Mesenchymal stem cell (in vitro differentiated cells and primary cell): ENCODE data around the gene ZNF428.

Source experiments
- DNase-seq: peaks from one replicate; pipeline ENCODE4 v3.0.0-alpha.2; 2013
- H2AFZ ChIP-seq: one replicate; pipeline ENCODE4 v1.6.1; 2013; ENCODE audit warnings: low read depth, mild to moderate bottlenecking, control low read depth, inconsistent platforms, low read length, moderate library complexity
- H2AK5ac ChIP-seq: 2 replicates; pipeline ENCODE4 v1.6.1; 2013; ENCODE audit warnings: low read length, moderate library complexity, mild to moderate bottlenecking, inconsistent platforms; ENCODE audit not compliant: severe bottlenecking
- H2BK120ac ChIP-seq: one replicate; pipeline ENCODE4 v1.6.1; 2013; ENCODE audit warnings: low read depth, mild to moderate bottlenecking, inconsistent platforms, low read length, moderate library complexity
- H2BK12ac ChIP-seq, 2 experiments: one replicate each; pipeline ENCODE4 v1.6.1; 2013; ENCODE audit warnings: inconsistent platforms in 2 of 2, low read length in 2 of 2, mild to moderate bottlenecking in 2 of 2, moderate library complexity in 2 of 2, control low read depth in 1 of 2
- H2BK15ac ChIP-seq: one replicate; pipeline ENCODE4 v1.6.1; 2013; ENCODE audit warnings: mild to moderate bottlenecking, low read depth, inconsistent platforms; ENCODE audit not compliant: poor library complexity, severe bottlenecking
- H2BK5ac ChIP-seq: 2 replicates; pipeline ENCODE4 v1.6.1; 2013; ENCODE audit warnings: low read depth, mild to moderate bottlenecking, low read length, control low read depth, inconsistent platforms; ENCODE audit not compliant: poor library complexity, severe bottlenecking
- H3K14ac ChIP-seq, 2 experiments: one replicate each; pipeline ENCODE4 v1.6.1; 2013; ENCODE audit warnings: inconsistent platforms in 2 of 2, low read length in 2 of 2, control low read depth in 1 of 2, mild to moderate bottlenecking in 1 of 2, moderate library complexity in 1 of 2
- H3K18ac ChIP-seq, 2 experiments: one replicate each; pipeline ENCODE4 v1.6.1; 2013; ENCODE audit warnings: inconsistent platforms in 2 of 2, low read length in 2 of 2, control low read depth in 1 of 2, low read depth in 1 of 2, mild to moderate bottlenecking in 1 of 2
- H3K23ac ChIP-seq, 2 experiments: one replicate each; pipeline ENCODE4 v1.6.1; 2013; ENCODE audit warnings: inconsistent platforms in 2 of 2, low read length in 2 of 2, mild to moderate bottlenecking in 2 of 2, moderate library complexity in 2 of 2, control low read depth in 1 of 2
- H3K27ac ChIP-seq: 2 replicates; pipeline ENCODE4 v1.5.1; 2013; ENCODE audit warnings: mild to moderate bottlenecking, moderate library complexity, low read length, control low read depth, inconsistent platforms; ENCODE audit not compliant: poor library complexity, severe bottlenecking
- H3K27me3 ChIP-seq, 2 experiments: 2 replicates each; pipeline versions ENCODE4 v1.6.1 to v1.7.0; 2013; ENCODE audit warnings: low read length in 2 of 2, mild to moderate bottlenecking in 2 of 2, moderate library complexity in 2 of 2, control low read depth in 1 of 2, inconsistent platforms in 1 of 2; ENCODE audit not compliant: control insufficient read depth in 1 of 2, insufficient read depth in 1 of 2
- H3K36me3 ChIP-seq, 2 experiments: 2 replicates each; pipeline versions ENCODE4 v1.6.1 to v1.7.0; 2013; ENCODE audit warnings: low read length in 2 of 2, control low read depth in 1 of 2, inconsistent platforms in 1 of 2, low read depth in 1 of 2, mild to moderate bottlenecking in 1 of 2; ENCODE audit not compliant: insufficient read depth in 2 of 2, control insufficient read depth in 1 of 2
- H3K4ac ChIP-seq, 2 experiments: one replicate each; pipeline ENCODE4 v1.6.1; 2013; ENCODE audit warnings: inconsistent platforms in 2 of 2, low read length in 2 of 2, mild to moderate bottlenecking in 2 of 2, moderate library complexity in 2 of 2, control low read depth in 1 of 2, low read depth in 1 of 2
- H3K4me1 ChIP-seq: 2 replicates; pipeline ENCODE4 v1.6.1; 2013; ENCODE audit warnings: low read depth, low read length, control low read depth; ENCODE audit not compliant: control insufficient read depth, insufficient read depth
- H3K4me2 ChIP-seq: 2 replicates; pipeline ENCODE4 v1.6.1; 2013; ENCODE audit warnings: low read length, mild to moderate bottlenecking, inconsistent platforms; ENCODE audit not compliant: poor library complexity, severe bottlenecking
- H3K4me3 ChIP-seq, 2 experiments: 2 replicates each; pipeline versions ENCODE4 v1.5.1 to v1.7.0; 2013; ENCODE audit warnings: low read length in 2 of 2, mild to moderate bottlenecking in 2 of 2, control low read depth in 1 of 2, low read depth in 1 of 2; ENCODE audit not compliant: insufficient read depth in 1 of 2
- H3K79me1 ChIP-seq: replicated peaks from 2 replicates; pipeline ENCODE4 v1.6.1; 2013; ENCODE audit warnings: mild to moderate bottlenecking, control low read depth, low read length, inconsistent platforms; ENCODE audit not compliant: poor library complexity, severe bottlenecking
- H3K9ac ChIP-seq: 2 replicates; pipeline ENCODE4 v1.7.0; 2013; ENCODE audit warnings: mild to moderate bottlenecking, low read length, moderate library complexity
- H3K9me3 ChIP-seq: 2 replicates; pipeline ENCODE4 v1.7.0; 2013; ENCODE audit warnings: mild to moderate bottlenecking, low read length; ENCODE audit not compliant: control insufficient read depth
- H4K8ac ChIP-seq: one replicate; pipeline ENCODE4 v1.6.1; 2013; ENCODE audit warnings: inconsistent platforms, mild to moderate bottlenecking, low read length, moderate library complexity
- H4K91ac ChIP-seq: one replicate; pipeline ENCODE4 v1.6.1; 2013; ENCODE audit warnings: mild to moderate bottlenecking, low read length, inconsistent platforms
- whole genome bisulfite sequencing: methylation state at CpG from one replicate; pipeline ENCODE4 v1.1.7; 2013; ENCODE audit warnings: mixed read lengths; 5-methylcytosine and 5-hydroxymethylcytosine counted together

Gene ZNF428

DNA sequence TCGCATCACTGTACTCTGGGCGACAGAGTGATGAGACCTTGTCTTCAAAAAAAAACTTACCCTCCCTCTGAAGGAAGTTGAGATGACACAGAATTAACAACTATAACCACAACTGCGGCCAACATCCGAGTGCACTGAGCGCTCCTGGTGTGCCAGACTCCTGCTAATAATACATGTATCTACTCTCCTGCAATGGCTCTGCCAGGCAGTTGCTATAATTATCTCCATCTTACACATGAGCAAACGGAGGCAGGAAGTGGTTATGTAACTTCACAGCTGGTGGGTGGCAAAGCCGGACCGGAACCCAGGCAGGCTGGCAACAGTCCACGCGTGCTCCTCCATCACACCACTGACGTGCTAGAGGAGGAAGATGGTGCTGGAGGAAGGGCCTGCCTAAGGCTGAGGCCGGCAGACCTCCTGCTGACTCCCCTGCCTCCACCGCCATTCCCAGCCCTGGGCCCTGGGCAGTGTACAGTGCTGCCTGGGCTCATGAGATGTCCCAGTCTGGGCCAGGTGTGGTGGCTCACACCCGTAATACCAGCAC, 56.7 kb downstream of the ZNF428 start:
- Histone ChIP-seq H3K23ac (no peak overlapping the region), H3K27ac (peak overlapping the region; percentile 78), H3K4me1 (peaks cover 18% of the 10 kb centered on the region), H4K8ac (no peak overlapping the region), H3K79me1 (peaks cover 10% of the 10 kb centered on the region), H3K9ac (no peak overlapping the region), H3K9me3 (no peaks in the 10 kb centered on the region), H2BK15ac (no peak overlapping the region), H3K36me3 (peaks cover 8 to 23% of the 10 kb centered on the region in 2 experiments), H3K4ac (no peak overlapping the region), H3K4me3 (no peak overlapping the region), H3K18ac (peak overlapping the region in 1 of 2 experiments; percentile 81), H3K14ac (peak overlapping the region in 1 of 2 experiments; percentile 78), H3K27me3 (no peaks in the 10 kb centered on the region), H3K4me2 (no peak overlapping the region), H2BK120ac (no peak overlapping the region), H2BK5ac (no peak overlapping the region), H2BK12ac (peak overlapping the region in 1 of 2 experiments; percentile 3), H4K91ac (peak overlapping the region; percentile 12), H2AK5ac (no peak overlapping the region), H2AFZ (no peak overlapping the region)
- DNase-seq: peak; percentile 88
- WGBS: 64% methylated on average over 14 of the region's 14 CpGs

DNA sequence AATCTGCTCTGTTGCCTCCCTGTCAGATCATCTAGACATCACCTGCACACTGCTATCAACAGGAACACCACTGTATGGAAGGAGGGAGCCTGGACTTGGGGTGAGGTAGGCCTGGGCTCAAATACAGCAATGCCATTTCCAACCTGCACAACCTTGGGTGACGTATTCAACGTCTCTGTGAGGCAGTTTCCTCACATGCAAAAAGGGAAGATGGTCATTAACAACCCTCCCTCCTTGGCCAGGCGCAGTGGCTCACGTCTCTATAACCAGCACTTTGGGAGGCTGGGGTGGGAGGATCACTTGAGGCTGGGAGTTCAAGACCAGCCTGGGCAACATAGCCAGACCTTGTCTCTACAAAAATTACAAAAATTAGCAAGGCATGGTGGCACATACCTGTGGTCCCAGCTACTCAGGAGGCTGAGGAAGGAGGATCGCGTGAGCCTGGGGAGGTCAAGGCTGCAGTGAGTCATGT, 57.2 kb downstream of the ZNF428 start:
- Histone ChIP-seq H4K91ac (peak overlapping the region; percentile 59), H2BK120ac (no peak overlapping the region), H3K18ac (peak overlapping the region in 1 of 2 experiments; percentile 51), H3K4me2 (no peak overlapping the region), H3K27ac (peak overlapping the region; percentile 78), H3K79me1 (peaks cover 10% of the 10 kb centered on the region), H2BK12ac (peak overlapping the region in 1 of 2 experiments; percentile 23), H3K4ac (no peak overlapping the region), H3K27me3 (no peaks in the 10 kb centered on the region), H3K9ac (no peak overlapping the region), H3K23ac (no peak overlapping the region), H2BK5ac (no peak overlapping the region), H2AFZ (no peak overlapping the region), H4K8ac (no peak overlapping the region), H3K4me1 (peaks cover 18% of the 10 kb centered on the region), H2AK5ac (peak overlapping the region; percentile 37), H3K9me3 (no peaks in the 10 kb centered on the region), H3K36me3 (peaks cover 9 to 23% of the 10 kb centered on the region in 2 experiments), H2BK15ac (no peak overlapping the region), H3K14ac (no peak overlapping the region), H3K4me3 (no peak overlapping the region)
- DNase-seq: no peak
- WGBS: 91% methylated on average over 6 of the region's 6 CpGs

DNA sequence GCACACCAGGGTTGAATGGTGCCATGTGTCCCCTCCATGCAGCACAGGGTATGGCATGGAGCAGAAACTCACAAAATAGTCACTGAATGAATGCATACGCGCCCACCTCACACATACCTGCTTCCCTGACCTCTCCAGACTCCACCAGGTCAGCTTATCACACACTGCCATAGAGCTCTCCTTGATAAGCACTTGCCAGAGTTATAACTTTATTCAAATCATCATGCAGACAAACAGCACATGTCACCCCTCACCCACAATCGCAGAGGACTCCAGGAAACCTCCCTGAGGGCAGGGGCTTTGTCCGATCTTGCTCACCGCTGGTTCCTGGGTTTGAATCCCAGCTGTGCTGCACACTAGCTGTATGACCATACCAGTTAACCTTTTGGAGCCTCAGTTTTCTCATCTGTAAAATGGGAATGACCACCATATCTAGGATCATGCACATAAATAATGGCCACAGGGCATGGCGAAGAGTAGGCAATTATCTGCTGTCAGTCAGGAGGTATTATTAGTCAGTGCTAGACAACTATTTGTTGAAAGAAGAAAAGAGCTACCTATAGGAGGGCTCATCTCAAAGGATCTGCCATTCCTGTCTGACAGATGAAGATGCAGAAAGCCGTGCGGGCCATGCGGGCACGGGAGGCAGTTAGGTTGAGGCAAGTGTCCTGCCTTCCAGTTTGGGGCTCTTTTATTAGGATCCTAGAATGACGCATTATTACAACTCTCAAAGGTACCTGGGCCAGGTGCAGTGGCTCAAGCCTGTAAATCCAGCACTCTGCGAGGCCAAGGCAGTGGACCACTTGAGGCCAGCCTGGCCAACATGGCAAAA, 58.1 kb downstream of the ZNF428 start:
- no peak overlapping the region for H2AK5ac ChIP-seq
- H3K4me1 ChIP-seq: peaks cover 18% of the 10 kb centered on the region
- peaks cover 10 to 28% of the 10 kb centered on the region in 2 experiments for H3K36me3 ChIP-seq
- peaks cover 10% of the 10 kb centered on the region for H3K79me1 ChIP-seq
- H3K18ac ChIP-seq: no peak overlapping the region
- H3K4me2 ChIP-seq: no peak overlapping the region
- 95% methylated on average over 12 of the region's 12 CpGs for WGBS
- no peak overlapping the region for H3K27ac ChIP-seq
- no peak overlapping the region for H3K4me3 ChIP-seq
- H2BK12ac ChIP-seq: no peak overlapping the region
- H2BK120ac ChIP-seq: no peak overlapping the region
- H3K4ac ChIP-seq: no peak overlapping the region
- DNase-seq: no peak
- H3K23ac ChIP-seq: no peak overlapping the region
- H3K9ac ChIP-seq: no peak overlapping the region
- H3K14ac ChIP-seq: no peak overlapping the region
- no peak overlapping the region for H2BK15ac ChIP-seq
- H3K9me3 ChIP-seq: no peaks in the 10 kb centered on the region
- H2AFZ ChIP-seq: no peak overlapping the region
- no peak overlapping the region for H2BK5ac ChIP-seq
- H4K8ac ChIP-seq: peak overlapping the region; percentile 29
- no peaks in the 10 kb centered on the region for H3K27me3 ChIP-seq
- H4K91ac ChIP-seq: no peak overlapping the region

DNA sequence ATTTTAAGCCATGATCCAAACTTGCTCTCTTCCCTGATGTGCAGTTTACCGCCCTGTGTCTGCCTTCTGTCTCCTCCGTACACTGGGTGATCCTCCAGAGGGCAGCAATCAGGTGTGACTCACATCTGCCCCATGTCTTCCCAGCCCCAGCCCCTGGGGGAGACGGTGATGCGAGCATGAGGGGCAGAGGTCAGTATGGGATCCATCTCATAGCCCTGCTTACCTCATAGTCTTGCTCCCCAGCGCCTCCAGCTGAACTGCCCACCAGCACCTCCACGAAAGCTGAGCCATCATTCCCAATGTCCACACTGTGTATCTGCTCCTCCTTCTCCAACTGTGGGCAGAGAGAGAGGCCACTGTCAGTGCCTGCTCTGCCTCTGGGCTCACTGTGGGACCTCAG, 58.7 kb downstream of the ZNF428 start:
- Histone ChIP-seq H3K18ac (peak overlapping the region in 1 of 2 experiments; percentile 25), H3K9ac (no peak overlapping the region), H2BK5ac (no peak overlapping the region), H3K4me3 (no peak overlapping the region), H3K4me1 (peaks cover 18% of the 10 kb centered on the region), H3K27me3 (no peaks in the 10 kb centered on the region), H2BK15ac (no peak overlapping the region), H3K36me3 (peaks cover 14 to 34% of the 10 kb centered on the region in 2 experiments), H3K27ac (no peak overlapping the region), H4K91ac (peak overlapping the region; percentile 65), H3K4ac (no peak overlapping the region), H2AK5ac (no peak overlapping the region), H2BK12ac (no peak overlapping the region), H2AFZ (no peak overlapping the region), H3K9me3 (no peaks in the 10 kb centered on the region), H3K4me2 (no peak overlapping the region), H2BK120ac (no peak overlapping the region), H3K14ac (no peak overlapping the region), H3K79me1 (peaks cover 13% of the 10 kb centered on the region), H3K23ac (no peak overlapping the region), H4K8ac (peak overlapping the region; percentile 29)
- 74% methylated on average over 6 of the region's 6 CpGs for WGBS
- peak; percentile 66 for DNase-seq
